Esophagus muscularis mucosa (tissue), 4 donors: ENCODE data around the gene SETD4. TPM values are rescaled to one million over a fixed set of nuclear protein-coding genes. Genes with fewer than 3 reads are reported as not detected.

Experiments used
- DNase-seq: peaks from one replicate; pipeline ENCODE4 v3.0.0-alpha.2; 2017; ENCODE audit errors: extremely low spot score
- H3K27ac ChIP-seq, 4 donors: fragments of 200-600 bp; sonication (generic); replicated peaks in 1 of 4; 1 replicate in 3 of 4; 2 replicates in 1 of 4; pipeline ENCODE4 v1.5.1; 2016 to 2019; ENCODE audit warnings: mild to moderate bottlenecking in 1 of 4
- H3K27me3 ChIP-seq, 4 donors: fragments of 200-600 bp; sonication (generic); one replicate each; pipeline versions ENCODE4 v1.5.1 to v1.6.0; 2016 to 2019
- H3K36me3 ChIP-seq, 4 donors: fragments of 200-600 bp; sonication (generic); one replicate each; pipeline ENCODE4 v1.5.1; 2016 to 2019
- H3K4me1 ChIP-seq, 4 donors: fragments of 200-600 bp; sonication (generic); one replicate each; pipeline ENCODE4 v1.5.1; 2016 to 2019
- H3K4me3 ChIP-seq, 4 donors: fragments of 200-600 bp; sonication (generic); 1 replicate in 2 of 4; 2 replicates in 2 of 4; pipeline ENCODE4 v1.5.1; 2016 to 2019; ENCODE audit warnings: mild to moderate bottlenecking in 4 of 4, moderate library complexity in 1 of 4
- H3K9me3 ChIP-seq, 4 donors: fragments of 200-600 bp; sonication (generic); 1 replicate in 3 of 4; 2 replicates in 1 of 4; pipeline ENCODE4 v1.5.1; 2016 to 2019
- CTCF ChIP-seq, 3 experiments: fragments of 200-600 bp in 2 of 3; fragments of 450-650 bp in 1 of 3; sonication (generic) in 2 of 3; IDR thresholded peaks; one replicate each; pipeline ENCODE4 v1.5.1; 2017 to 2019; ENCODE audit warnings: antibody characterized with exemption in 3 of 3, mild to moderate bottlenecking in 2 of 3, moderate library complexity in 1 of 3
- EP300 ChIP-seq: sonication (generic); formaldehyde crosslinking; IDR thresholded peaks from one replicate; pipeline ENCODE4 v1.6.1; 2017; ENCODE audit warnings: antibody characterized with exemption
- POLR2A ChIP-seq: fragments of 450-650 bp; IDR thresholded peaks from one replicate; pipeline ENCODE4 v1.6.1; 2017; ENCODE audit warnings: antibody characterized with exemption, moderate library complexity, mild to moderate bottlenecking, low read depth
- POLR2AphosphoS5 ChIP-seq, 2 donors: sonication (generic); formaldehyde crosslinking; IDR thresholded peaks; one replicate each; pipeline ENCODE4 v1.6.1; 2017; ENCODE audit warnings: antibody characterized with exemption in 2 of 2
- WGBS: methylation state at CpG from one replicate; pipeline ENCODE4 v1.1.5; 2018; 5-methylcytosine and 5-hydroxymethylcytosine counted together
- intact Hi-C: fragments of 100-400 bp; cut with DNase I; formaldehyde crosslinking; loops from one replicate; pipeline ENCODE4 v1.15.1; 2023
- total RNA-seq, 4 donors: library from RNA; depleted of rRNA; stranded (reverse); fragments of >200 nt; gene quantifications; one replicate each; pipeline versions ENCODE4 v1.1.0 to v1.2.1, GENCODE V29; 2016

The SETD4 gene
- total RNA-seq, 4 donors from 2014 or later: 10.8 to 15.2 (median 13.3) TPM

DNA sequence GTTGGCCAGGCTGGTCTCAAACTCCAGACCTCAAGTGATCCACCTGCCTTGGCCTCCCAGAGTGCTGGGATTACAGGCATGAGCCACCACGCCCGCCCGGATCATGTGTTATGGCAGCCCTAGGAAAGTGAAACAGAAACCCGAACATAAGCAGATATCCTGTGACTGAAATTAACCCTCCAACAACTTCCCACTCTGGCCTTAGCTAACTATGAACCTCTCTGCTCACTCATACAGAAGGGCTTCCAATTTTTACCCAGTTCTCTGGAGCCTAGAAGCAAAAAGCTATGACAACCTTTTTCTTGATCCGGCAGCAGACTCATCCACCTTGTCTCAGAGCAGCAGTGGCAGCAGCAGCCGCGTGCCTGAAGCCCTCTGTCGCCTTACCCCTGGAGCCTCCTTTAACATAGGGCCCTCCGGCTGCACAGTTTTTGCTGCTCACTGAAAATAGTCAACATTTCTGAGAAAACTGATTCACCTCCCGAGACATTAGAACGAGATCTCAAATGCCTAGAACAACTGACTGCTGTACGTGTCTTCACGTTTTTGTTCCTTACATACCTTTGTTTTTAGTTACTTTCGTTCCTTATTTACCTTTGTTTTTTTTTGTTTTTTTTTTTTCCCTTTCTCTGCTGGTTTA lies 18.8 kb upstream of the SETD4 start:
- WGBS: 89% methylated on average over 14 of the region's 14 CpGs
- H3K27ac ChIP-seq: no peak overlapping the region
- DNase-seq: no peak
- H3K9me3 ChIP-seq: no peaks in the 10 kb centered on the region
- intact Hi-C loops: no loop called here
- TF ChIP-seq CTCF (IDR thresholded peaks at IDR 0.05): no peak
- TF ChIP-seq EP300: no peak
- no peak for TF ChIP-seq POLR2AphosphoS5 (IDR thresholded peaks at IDR 0.05)
- TF ChIP-seq POLR2A: no peak
- H3K4me1 ChIP-seq: no peaks in the 10 kb centered on the region
- no peaks in the 10 kb centered on the region for H3K27me3 ChIP-seq
- no peaks in the 10 kb centered on the region for H3K36me3 ChIP-seq
- H3K4me3 ChIP-seq: no peak overlapping the region

DNA sequence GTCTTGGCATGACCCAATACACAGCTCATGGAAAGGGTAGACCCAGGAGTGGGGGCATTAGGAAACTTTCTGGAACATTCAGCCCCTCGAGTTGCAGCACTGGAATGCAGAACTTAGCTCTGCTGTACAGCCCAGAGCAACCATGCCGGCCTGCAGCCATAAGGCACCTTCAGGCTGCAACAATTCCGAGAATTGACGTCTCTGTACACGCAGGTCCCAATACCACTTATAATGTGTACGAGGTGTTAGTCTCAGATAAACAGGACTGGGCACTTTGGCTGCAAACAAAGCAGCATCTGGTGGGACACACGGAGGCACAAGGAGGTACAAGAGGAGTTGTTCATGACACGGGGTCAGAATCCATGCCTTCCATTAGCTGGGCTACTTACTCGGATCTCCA lies 17.4 kb upstream of the SETD4 start:
- Histone ChIP-seq H3K9me3 (no peaks in the 10 kb centered on the region), H3K4me1 (peaks cover 0 to 11% (median 8%) of the 10 kb centered on the region in 4 donors), H3K27ac (no peak overlapping the region), H3K27me3 (no peaks in the 10 kb centered on the region), H3K4me3 (no peak overlapping the region), H3K36me3 (peaks cover 0 to 4% (median under 1%) of the 10 kb centered on the region in 4 donors)
- no peak for TF ChIP-seq POLR2A
- TF ChIP-seq CTCF (IDR thresholded peaks at IDR 0.05): no peak
- no peak for TF ChIP-seq EP300
- TF ChIP-seq POLR2AphosphoS5 (IDR thresholded peaks at IDR 0.05): no peak
- no peak for DNase-seq
- intact Hi-C loops: no loop called here
- 61% methylated on average over 6 of the region's 9 CpGs for WGBS

DNA sequence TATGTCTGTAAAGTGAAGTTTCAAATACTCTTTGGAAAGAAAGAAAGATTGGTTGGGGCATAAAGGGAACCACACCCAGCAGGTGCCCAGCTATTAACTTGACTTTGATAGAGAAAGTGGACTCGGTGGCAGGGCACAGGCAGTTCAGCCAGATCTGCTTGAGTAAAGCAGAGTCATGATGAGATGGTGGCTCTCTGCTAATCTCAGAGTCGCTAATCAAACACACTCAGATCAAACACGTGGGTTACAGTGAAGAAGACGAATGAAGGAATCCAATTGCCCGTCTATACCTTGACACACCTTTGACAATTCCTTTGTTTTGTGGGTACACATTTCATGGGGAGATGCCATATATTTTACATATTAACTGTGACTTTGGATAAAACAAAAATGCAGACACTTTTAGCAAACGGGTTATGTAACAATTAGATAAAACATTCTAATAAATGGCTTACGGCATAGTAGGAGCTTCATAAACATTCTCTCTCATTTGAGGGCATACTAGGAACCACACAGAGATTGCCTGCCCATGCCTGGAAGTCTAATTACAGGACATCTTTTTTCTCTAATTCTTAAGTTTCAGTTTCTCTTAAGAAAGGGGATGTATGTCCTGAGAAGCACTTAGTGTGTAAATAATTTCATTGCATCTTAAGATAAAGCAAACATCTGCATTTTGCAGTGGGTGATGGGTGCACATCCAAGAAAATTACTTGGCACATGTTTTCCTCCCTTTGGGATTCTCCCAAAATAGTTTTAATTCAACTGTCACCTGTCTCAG lies 16.7 kb upstream of the SETD4 start:
- no peak for DNase-seq
- TF ChIP-seq EP300 (no peak), POLR2AphosphoS5 (IDR thresholded peaks at IDR 0.05) (no peak), CTCF (IDR thresholded peaks at IDR 0.05) (no peak), POLR2A (no peak)
- intact Hi-C loops: no loop called here
- 70% methylated on average over 7 of the region's 7 CpGs for WGBS
- Histone ChIP-seq H3K4me1 (peaks cover 0 to 18% (median 15%) of the 10 kb centered on the region in 4 donors), H3K27ac (no peak overlapping the region), H3K9me3 (no peaks in the 10 kb centered on the region), H3K36me3 (peaks cover 0 to 8% (median 4%) of the 10 kb centered on the region in 4 donors), H3K4me3 (no peak overlapping the region), H3K27me3 (no peaks in the 10 kb centered on the region)

DNA sequence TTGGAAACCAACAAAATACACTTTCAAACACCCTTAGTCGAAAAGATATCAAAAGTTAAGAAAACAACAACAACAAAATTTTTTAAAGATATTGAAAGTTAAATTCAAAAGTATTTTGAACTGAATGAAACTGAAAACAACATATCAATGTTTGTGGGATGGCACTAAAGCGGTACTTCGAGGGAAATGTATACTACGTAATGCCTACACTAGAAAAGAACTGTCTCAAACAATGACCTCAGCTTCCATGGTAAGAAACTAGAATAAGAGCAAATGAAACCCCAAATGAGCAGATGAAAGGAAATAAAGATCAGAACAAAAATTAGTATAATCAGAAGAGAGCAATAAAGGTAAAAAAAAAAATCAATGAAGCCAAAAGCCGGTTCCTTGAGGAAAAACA lies 15.6 kb upstream of the SETD4 start:
- H3K4me3 ChIP-seq: no peak overlapping the region
- no peaks in the 10 kb centered on the region for H3K27me3 ChIP-seq
- WGBS: 94% methylated on average over 5 of the region's 5 CpGs
- H3K4me1 ChIP-seq: peaks cover 7 to 29% (median 26%) of the 10 kb centered on the region in 4 donors
- intact Hi-C loops: no loop called here
- TF ChIP-seq POLR2A (no peak), POLR2AphosphoS5 (IDR thresholded peaks at IDR 0.05) (no peak), CTCF (IDR thresholded peaks at IDR 0.05) (no peak), EP300 (no peak)
- H3K27ac ChIP-seq: no peak overlapping the region
- no peak for DNase-seq
- H3K9me3 ChIP-seq: no peaks in the 10 kb centered on the region
- peaks cover 0 to 19% (median 9%) of the 10 kb centered on the region in 4 donors for H3K36me3 ChIP-seq
